SK-N-SH (cell line): ENCODE data around the gene PSMD14.

Experiments
- CTCF ChIP-seq: fragments of 200-600 bp; sonication (generic); IDR thresholded peaks from 2 replicates; pipeline ENCODE4 v1.6.1; 2017; ENCODE audit warnings: antibody characterized with exemption, mild to moderate bottlenecking, moderate library complexity
- EZH2phosphoT487 ChIP-seq: fragments of 200-600 bp; sonication (generic); IDR thresholded peaks from 2 replicates; pipeline ENCODE4 v1.6.1; 2017; ENCODE audit warnings: low read depth, mixed run types, mild to moderate bottlenecking, antibody characterized with exemption, moderate library complexity, borderline replicate concordance
- FOXM1 ChIP-seq: IDR thresholded peaks from 2 replicates; pipeline ENCODE4 v1.4.0; 2012; ENCODE audit warnings: low read depth, mild to moderate bottlenecking
- IRF3 ChIP-seq: fragments of 150-350 bp; IDR thresholded peaks from 2 replicates; pipeline ENCODE4 v1.6.1; 2016; ENCODE audit warnings: mild to moderate bottlenecking, low read depth, low read length
- MAX ChIP-seq: IDR thresholded peaks from 2 replicates; pipeline ENCODE4 v1.4.0; 2012; ENCODE audit warnings: low read depth
- POLR2AphosphoS5 ChIP-seq: IDR thresholded peaks from 2 replicates; pipeline ENCODE4 v1.6.1; 2012; ENCODE audit warnings: low read depth, low read length
- RFX5 ChIP-seq: IDR thresholded peaks from 2 replicates; pipeline ENCODE4 v1.6.1; 2012; ENCODE audit warnings: mild to moderate bottlenecking, improper control_type of control experiment, low read length
- TAF1 ChIP-seq: IDR thresholded peaks from 2 replicates; pipeline ENCODE4 v1.6.1; 2012; ENCODE audit warnings: low read depth, mild to moderate bottlenecking, low read length, moderate library complexity, borderline replicate concordance
- TCF12 ChIP-seq: IDR thresholded peaks from 2 replicates; pipeline ENCODE4 v1.4.0; 2012
- YY1 ChIP-seq: IDR thresholded peaks from 2 replicates; pipeline ENCODE4 v1.4.0; 2012; ENCODE audit warnings: low read depth, mild to moderate bottlenecking

- TF ChIP-seq IRF3 (no peak), CTCF (no peak), RFX5 (no peak), TAF1 (no peak), POLR2AphosphoS5 (no peak), FOXM1 (no peak), EZH2phosphoT487 (no peak), YY1 (no peak), TCF12 (no peak), MAX (no peak)
Observed at GRCh38 chr2:161391737-161392506, 83.7 kb downstream of the PSMD14 start.
